Adrenal gland (tissue), 5 donors: ENCODE measurements around the gene TEAD1.

Experiments
- CTCF ChIP-seq, 6 experiments: fragments of 450-650 bp in 4 of 6; fragments of 200-600 bp in 2 of 6; sonication (generic) in 1 of 6; IDR thresholded peaks; 1 replicate in 5 of 6; 2 replicates in 1 of 6; pipeline versions ENCODE4 v1.5.1 to v1.8.0; 2016 to 2021; ENCODE audit warnings: antibody characterized with exemption in 6 of 6, mild to moderate bottlenecking in 2 of 6, moderate library complexity in 1 of 6
- POLR2A ChIP-seq, 2 donors: fragments of 450-650 bp; IDR thresholded peaks; one replicate each; pipeline ENCODE4 v1.6.1; 2017; ENCODE audit warnings: antibody characterized with exemption in 2 of 2, mild to moderate bottlenecking in 2 of 2, moderate library complexity in 1 of 2
- donor health status: DM: no; HTN: no; CAD: no.

- TF ChIP-seq CTCF (IDR thresholded peaks at IDR 0.05): no peak
- no peak for TF ChIP-seq POLR2A (IDR thresholded peaks at IDR 0.05)
These were observed 208.4 kb downstream of the TEAD1 start for GRCh38 chr11:12882670-12883069.
